HG02981 (cell line): ENCODE measurements around the gene RARRES2.

Experiments
- ATAC-seq: cut with Tn5 transposase; IDR thresholded peaks from one replicate; pipeline ENCODE4 v1.9.1; 2021; ENCODE audit warnings: mild to moderate bottlenecking, moderate library complexity; ENCODE audit not compliant: unreplicated experiment

RARRES2 gene

DNA sequence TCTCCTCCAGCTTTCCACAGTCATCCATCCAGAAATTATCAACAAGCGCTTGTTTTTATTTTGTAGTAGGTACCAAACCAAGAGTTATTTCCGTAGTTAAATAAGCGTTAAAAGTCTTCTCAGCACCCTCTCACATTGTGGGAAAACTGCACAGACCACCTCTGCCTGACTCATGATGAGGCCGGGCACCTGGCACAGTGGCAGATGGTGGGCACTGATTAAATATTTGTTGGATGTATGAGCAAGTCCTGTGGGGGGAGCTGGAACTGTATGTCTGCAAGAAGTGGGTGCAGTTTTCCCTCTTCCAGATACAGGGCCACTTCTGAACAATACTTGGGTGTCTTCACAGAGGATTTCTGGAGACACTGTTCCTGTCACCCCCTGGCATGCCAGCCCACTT lies 21.9 kb upstream of the RARRES2 start:
- ATAC-seq, result no peak

DNA sequence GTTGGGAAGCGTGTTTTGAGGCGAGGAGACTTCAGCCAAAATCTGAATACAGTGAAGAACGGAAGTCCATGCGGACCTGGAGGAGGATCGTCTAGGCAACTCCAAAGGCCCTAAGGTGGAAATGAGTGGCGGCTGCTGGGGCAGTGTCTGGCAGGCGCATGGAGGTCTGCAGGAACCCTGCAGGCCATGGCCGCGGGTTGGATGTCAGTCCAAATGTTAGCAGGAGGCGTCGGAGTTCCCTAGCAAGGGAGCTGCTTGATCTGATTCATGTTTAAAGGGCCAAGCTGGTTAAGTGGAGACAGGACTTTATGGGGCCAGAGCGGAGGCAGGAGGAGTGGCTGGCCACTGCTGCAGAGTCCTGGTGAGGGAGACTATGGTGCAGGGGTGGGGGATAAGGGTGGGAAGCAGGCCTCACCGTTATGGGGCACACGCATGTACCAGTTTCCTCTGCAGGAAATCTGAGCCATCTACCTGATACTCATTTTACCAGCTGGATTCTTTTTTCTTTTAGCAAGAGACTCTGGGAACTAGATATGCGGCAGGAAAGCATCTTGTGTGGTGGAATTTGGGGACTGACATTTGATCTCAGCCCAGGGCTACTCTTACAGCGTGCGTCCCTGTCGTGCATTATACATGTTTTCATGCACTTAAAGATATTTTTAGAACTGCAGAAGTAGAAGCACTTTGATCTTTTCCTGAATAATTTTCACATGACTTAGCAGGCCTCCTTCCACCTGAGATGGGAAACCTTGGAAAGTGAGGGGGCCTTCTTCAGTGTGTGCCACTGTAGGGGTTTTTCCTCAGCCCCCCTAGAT lies 20.6 kb upstream of the RARRES2 start:
- no peak for ATAC-seq

DNA sequence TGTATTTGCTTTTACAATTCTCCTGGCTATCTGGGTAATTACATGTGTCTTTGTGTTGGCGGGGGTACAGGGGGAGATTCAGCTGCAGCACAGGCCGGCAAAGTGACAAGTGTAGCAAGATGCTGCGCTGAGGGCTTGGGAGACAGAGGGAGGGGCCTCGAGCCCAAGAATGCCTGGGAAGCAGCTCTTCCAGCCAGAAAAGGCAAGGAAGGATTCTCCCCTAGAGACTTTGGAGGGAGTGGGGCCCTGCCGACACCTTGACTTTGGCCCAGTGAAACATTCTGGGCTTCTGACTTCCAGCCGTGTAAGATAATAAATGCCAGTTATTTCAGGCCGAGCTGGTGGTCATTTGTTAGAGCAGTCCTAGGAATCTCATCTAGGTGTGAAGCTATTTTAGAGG lies 20.0 kb upstream of the RARRES2 start:
- no peak for ATAC-seq

DNA sequence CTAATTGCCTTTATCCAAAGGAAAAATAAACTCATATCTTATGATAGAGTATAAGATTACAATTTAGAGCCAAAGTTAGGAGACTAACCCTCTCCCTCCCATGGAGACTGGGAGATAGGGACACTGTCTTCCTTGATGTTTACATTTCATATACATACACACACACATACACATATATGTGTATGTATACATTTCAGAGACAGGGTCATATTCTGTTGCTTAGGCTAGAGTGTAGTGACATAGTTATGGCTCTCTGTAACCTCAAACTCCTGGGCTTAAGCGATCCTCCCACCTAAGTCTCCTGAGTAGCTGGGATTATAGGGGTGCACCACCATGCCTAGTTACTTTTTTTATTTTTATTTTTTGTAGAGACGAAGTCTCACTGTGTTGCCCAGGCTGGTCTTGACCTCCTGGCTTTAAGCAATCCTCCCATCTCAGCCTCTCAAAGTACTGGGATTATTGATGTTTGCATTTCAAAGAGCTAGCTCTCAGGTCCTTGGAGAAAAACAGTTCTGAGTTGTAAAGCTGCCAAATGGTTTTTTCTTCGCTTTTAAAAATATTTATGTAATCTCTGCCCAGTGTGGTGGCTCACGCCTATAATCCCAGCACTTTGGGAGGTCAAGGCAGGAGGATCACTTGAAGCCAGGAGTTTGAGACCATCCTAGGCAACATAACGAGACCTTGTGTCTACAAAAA lies 19.1 kb upstream of the RARRES2 start:
- ATAC-seq, result no peak

DNA sequence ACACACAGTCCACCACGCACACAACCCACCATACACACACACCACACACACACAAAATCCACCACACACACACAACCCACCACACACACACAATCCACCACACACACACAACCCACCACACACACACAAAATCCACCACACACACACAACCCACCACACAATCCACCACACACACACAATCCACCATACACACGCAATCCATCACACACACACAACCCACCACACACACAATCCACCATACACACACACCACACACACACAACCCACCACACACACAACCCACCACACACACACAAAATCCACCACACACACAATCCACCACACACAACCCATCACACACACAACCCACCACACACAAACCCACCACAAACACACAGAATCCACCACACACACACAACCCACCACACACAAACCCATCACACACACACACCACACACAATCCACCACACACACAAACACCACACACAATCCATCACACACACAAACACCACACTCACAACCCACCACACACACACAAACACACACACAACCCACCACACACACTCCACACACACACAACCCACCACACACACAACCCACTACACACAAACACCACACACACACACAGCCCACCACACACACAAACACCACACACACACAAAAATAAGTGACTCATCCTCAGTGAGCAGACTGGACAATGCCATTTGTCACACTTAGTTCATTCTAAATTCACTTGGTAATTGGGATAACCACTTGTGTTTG lies 18.4 kb upstream of the RARRES2 start:
- ATAC-seq, result no peak

DNA sequence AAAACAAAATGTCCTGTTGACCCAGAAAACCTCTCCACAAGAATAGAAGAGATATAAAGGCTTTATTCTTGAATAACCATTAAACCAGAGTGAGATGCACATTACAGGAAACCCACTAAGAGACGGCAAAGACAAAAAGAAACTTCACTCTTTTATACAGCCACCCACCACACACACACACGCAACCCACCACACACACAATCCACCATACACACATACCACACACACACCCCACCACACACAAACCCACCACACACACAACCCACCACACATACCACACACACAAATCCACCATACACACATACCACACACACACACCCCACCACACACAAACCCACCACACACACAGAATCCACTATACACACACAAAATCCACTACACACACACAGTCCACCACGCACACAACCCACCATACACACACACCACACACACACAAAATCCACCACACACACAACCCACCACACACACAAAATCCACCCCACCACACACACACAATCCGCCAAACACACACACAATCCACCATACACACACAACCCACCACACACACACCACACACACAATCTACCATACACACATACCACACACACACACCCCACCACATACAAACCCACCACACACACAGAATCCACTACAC lies 17.7 kb upstream of the RARRES2 start:
- ATAC-seq, result no peak

DNA sequence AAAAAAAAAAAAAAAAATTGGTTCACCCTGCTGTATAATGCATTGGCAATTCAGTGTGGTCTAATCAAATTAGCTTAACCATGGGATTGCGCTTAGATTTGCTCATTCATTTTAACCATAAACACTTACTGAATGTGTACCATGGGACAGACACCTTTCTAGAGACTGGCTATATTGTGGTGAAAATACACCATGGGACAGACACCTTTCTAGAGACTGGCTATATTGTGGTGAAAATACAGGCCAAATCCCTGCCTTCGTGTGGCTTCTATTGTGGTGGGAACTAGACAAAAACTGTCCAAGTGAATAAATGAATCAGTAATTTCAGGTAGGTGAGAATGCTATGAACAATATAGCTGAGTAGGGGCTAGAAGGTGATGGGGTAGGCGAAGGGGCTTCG lies 17.0 kb upstream of the RARRES2 start:
- no peak for ATAC-seq

DNA sequence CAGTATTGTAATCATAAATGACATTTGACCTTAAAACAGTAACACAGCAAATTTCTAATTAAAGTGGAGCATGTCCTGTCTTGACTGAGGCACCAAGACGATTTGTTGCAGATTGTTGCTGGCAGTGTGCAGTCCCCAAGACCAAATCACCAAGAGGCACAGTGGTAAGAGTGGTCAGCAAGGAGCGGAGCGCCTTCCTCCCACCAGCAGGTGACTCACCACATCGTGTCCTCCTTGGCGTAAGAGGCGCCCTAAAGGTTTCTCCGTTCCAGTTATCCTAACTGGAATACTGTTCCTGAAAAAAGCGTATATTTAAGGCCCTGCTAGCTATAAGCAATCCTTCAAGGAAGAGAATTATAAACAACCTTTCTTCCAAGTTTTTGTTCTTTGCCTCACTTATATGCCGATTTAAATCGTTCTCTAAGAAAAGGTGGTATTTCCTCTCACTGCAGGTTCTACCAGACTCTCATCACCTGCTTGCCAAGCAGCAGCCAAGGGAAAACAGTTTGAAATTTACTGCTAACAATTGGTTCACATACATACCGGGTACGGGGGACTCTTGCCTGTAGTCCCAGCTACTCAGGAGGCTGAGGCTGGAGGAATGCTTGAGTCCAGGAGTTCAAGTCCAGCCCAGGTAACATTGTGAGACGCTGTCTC lies 16.5 kb upstream of the RARRES2 start:
- no peak for ATAC-seq

DNA sequence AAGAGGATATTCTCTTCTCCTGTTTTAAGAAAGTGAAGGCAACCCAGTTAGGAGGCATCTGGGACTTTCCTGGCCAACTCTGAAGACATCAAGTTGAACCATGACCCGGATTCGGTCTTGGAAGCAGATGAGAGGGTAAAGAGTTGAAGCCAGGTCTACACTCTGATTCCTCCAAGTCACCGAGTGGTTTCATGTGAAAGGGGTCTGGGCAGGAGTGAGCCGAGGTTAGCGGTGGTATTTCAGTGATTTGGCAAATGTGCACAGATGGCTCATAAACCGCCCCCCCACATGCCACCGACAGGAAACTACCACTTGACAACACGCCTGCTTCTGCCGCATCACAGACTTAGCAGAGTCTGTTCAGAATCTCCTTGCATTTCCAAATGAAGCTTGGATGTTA lies 15.8 kb upstream of the RARRES2 start:
- ATAC-seq, result no peak

DNA sequence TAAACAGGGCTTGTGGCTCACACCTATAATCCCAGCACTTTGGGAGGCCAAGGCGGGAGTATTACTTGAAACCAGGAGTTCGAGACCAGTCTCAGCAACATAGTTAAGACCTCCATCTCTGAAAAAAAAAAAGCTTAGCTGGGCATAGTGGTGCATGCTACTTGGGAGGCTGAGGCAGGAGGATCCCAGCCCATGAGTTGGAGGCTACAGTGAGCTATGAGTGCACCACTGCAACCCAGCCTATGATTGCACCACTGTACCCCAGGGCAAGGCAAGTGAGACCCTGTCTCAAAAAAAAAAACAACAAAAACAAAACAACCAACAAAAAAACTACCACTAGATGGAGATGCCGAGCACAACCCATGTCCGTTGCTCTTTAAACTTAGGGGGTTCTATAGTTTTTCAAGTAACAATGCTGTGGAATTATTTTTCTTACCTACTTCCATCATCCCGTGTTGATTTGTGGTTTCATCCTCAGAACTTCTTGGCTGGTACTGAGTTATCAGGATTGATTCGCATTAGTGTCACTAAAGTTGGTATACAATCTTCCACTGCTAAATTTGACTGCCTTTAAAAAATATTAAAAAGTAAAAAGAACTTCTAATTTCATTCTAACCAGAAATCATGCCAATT lies 15.0 kb upstream of the RARRES2 start:
- no peak for ATAC-seq

DNA sequence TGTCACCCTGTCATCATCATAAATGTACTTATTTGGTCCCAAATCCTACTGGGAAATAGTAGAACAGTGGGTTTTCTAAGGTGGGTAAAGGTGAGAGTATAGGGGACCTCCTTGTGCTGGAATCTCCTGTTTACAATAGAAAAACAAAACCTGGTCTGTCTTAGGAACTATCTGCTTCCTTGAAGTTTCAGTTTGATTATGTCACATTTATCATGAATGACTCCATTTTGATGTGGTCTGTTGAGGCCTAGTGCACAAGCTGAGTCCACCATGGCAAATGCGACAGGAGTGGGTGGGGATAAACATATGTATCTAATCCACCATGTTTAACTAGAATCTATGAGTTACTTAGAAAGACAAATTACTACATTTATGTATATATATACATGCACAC lies 14.2 kb upstream of the RARRES2 start:
- no peak for ATAC-seq

DNA sequence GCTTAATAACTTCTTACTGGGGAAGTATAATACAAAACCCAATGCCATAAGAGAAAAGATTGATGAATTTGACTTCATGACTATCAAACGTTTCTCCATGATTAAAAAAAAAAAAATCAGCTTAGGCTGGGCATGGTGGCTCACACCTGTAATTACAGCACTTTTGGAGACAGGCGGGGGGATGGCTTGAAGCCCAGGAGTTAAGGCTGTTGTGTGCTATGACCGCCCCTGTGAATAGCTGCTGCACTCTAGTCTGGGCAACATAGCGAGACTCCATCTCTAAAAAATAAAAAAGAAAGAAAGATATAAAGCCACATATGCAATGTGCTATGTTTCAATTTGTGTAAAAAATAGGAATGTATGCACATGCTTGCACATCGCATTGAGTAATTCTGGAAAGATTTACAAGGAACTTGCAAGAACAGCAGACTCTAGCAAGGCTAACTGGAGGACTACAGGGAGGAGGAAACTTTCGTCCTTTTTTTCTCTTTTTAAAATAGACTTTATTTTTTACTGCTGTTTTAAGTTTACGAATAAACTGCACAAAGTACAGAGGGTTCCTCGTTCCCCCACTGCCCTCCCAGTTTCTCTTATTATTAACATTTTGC lies 10.3 kb upstream of the RARRES2 start:
- no peak for ATAC-seq

DNA sequence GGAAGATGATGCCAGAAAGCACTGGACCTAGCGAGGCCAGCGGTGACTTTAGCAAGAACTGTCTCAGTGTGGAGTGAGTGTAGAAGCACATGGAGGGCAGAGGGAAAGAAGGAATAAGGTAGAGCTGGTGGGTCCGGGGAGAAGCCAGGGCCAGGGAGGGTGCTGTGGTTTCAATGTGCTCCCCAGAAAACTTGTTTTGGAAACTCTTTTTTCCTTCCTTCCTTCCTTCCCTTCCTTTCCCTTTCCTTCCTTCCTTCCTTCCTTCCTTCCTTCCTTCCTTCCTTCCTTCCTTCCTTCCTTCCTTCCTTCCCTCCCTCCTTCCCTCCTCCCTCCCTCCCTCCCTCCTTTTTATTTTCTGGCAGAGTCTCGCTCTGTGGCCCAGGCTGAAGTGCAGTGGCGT lies 5.5 kb upstream of the RARRES2 start:
- no peak for ATAC-seq

DNA sequence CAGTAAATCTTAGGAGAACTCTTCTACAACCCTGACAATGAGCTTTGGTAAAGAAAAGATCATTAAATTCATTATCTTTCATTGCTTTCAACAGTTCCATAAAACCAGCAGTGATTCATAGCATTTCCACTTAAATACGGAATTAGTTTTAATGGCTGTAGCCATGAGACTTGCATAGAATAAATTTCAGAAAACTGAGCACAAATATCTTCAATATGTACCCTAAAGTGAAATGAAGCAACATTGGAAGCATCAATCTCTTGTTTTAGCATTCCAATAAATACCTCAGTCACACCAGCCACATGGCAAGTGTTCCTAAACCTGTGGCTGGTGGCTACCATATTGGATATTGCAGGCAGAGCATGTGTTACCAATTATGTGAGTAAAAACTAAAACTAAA lies 3.6 kb upstream of the RARRES2 start:
- ATAC-seq, result no peak

DNA sequence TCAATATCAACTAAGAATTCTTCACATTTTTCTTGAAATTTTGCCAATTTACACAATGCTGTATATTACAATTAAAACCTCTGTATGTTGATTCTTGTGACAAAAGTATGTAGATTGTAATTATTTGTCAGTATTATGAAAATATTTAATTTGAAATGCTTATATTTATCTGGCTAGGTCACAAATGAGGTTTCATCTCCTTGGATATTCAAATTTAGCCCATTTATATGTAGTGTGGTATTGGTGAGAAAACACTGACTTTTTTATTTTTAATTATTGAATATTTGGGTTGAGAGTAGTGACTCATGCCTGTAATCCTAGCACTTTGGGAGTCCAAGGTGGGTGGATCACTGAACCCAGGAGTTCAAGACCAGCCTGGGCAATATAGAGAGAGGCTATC lies 2.9 kb upstream of the RARRES2 start:
- no peak for ATAC-seq

DNA sequence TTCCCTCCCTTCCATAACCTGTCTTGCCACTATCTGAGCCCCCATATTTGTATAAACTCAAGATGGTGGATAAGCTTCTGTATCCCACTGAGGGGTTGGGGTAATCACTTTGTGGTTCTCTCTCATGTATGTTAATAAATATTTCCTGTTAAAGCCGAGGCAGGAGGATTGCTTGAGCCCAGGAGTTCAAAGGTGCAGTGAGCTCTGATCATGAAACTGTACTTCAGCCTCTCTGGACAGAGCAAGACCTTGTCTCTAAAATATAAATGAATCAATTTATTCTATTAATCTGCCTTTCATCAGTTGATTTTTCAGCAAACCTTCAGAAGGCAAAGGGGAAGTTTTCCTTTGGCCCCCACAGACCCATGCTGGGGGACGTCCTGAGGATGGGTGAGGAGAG lies 1.8 kb upstream of the RARRES2 start:
- ATAC-seq, result no peak

DNA sequence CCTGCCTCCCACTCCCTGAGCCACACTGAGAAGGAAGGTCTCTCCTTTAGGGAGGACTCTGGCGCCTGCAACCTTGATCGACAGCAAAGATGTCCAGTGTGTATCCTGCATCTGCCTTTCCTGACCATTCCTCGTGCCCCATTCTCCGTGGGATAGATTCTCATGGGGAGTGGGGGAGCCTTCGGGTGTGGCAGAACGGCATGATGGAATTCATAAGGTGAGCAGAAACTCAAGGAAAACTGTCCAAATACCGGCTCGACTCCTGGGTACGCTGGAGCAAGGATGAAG lies 636 bp upstream of the RARRES2 start:
- ATAC-seq, result no peak

DNA sequence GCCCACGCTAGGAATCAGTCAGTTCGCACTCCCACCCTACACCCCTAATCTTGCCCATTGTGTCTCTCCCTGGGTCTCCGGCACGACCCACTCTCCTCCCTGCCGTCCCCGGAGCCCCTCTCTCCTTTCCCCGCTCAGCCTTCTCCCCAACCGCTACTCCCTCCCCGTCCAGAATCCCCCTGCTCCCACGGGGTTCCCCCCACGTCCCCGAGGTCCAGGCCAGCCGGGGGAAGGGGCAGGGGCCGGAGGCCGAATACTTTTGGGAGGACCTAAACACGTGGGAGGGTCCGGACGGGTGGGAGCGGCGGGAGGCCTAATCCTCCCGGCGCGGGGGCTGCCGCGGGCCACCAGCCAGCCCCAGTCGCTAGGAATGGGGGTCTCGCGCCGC lies 560 bp downstream of the RARRES2 start:
- no peak for ATAC-seq

DNA sequence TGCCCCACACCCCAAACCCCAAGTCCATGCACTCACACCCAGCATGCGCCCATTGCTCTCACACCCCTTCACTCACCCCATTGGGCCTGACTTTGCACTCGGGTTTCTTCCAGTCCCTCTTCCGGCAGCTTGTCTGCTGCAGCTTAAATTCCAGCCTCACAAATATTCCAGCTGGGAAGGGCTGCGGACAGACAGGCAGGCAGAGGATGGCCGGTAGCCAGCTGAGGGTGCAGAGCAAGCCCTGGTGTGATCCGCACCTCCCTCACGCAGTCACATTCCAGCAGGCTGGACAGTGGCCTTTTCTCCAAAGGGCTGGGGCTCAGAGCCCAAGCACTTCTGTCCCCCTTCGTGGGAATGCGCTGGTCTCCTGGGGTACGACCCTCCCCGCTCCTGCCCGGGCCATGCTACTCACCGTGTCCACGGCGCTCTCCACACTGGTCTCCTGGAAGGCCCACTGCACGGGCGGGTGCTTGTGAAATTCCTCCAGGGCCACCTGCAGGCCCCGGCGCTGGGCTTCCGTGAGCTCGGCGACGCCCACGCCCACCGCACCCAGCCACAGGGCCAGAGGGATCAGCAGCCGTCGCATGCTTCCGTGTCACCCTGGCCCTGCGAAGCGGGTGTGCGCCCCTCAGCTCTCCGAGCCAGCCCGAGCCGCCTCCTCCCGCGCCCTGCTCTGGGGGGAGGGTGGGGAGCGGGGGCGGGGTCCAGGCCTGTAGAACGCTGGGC lies 1.2 kb downstream of the RARRES2 start:
- no peak for ATAC-seq

DNA sequence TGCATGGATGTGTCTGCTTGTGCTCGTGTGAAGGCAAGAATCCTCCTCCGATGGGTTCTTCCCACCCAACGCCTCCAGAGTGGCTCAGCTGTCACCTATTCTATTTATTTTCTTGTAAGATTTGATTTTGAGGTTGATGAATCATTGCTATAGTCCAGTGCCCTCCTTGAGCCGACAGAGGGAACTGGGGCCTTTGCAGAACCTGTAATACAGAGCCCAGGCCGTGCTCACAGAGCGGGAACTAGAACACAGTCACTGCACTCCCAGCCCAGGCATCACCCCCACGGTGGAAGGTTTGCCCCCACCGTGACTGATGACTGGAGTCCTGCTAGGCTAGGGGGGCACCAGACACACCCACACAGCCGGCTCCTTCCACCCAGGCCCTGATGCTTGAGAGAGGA lies 2.0 kb downstream of the RARRES2 start:
- ATAC-seq, result no peak
